GM12878 (cell line): ENCODE data around the gene TFF1. TPM values are rescaled to one million over a fixed set of nuclear protein-coding genes. Genes with fewer than 3 reads are reported as not detected.

ENCODE experiments used
- ATAC-seq: fragments of 200-7000 bp; cut with Tn5 transposase; 3 replicates; pipeline ENCODE4 v1.9.1; 2020; ENCODE audit warnings: mild to moderate bottlenecking, moderate library complexity
- BruUV-seq: library from RNA; stranded (reverse); fragments of 400-500 nt; replicated peaks from 2 replicates; lab custom pipeline; 2021; lab: Mats Ljungman, UMichigan
- CTCF ChIA-PET: fragments of 300-600 bp; sonication (Branson Sonifier 250); formaldehyde crosslinking; extraction: SDS; loops from one replicate; lab custom pipeline; 2021; ENCODE audit warnings: inconsistent platforms; lab: Yijun Ruan, JAX
- POLR2A ChIA-PET: fragments of 350-600 bp; formaldehyde crosslinking; extraction: SDS; loops from one replicate; lab custom pipeline; 2021; ENCODE audit warnings: inconsistent platforms; lab: Charles Lee
- RAD21 ChIA-PET: fragments of 300-600 bp; sonication (Branson Sonifier 250); formaldehyde crosslinking; loops from one replicate; lab custom pipeline; 2023; ENCODE audit warnings: antibody characterized with exemption; ENCODE audit not compliant: unreplicated experiment; lab: Charles Lee
- SMC1A ChIA-PET: fragments of 300-600 bp; sonication (Branson Sonifier 250); formaldehyde crosslinking; loops from one replicate; lab custom pipeline; 2023; ENCODE audit not compliant: unreplicated experiment, uncharacterized antibody; lab: Charles Lee
- DNase-seq: peaks from one replicate; pipeline ENCODE4 v3.0.0-alpha.2; 2011; ENCODE audit warnings: low read depth, low spot score
- FAIRE-seq: peaks from 3 replicates; lab custom pipeline; 2011; peaks lifted over from hg19 to GRCh38; lab: Jason Lieb, UNC
- H2AFZ ChIP-seq: 2 replicates; pipeline ENCODE4 v1.6.0; 2011; ENCODE audit warnings: low read depth, low read length, control low read depth; ENCODE audit not compliant: control insufficient read depth
- H3K27ac ChIP-seq: 2 replicates; pipeline ENCODE4 v1.5.1; 2011; ENCODE audit warnings: control low read depth; ENCODE audit not compliant: control insufficient read depth, insufficient read depth
- H3K27me3 ChIP-seq, 2 experiments: replicated peaks in 1 of 2; 2 replicates each; pipeline versions ENCODE4 v1.6.0 to v1.6.1; 2011; ENCODE audit warnings: low read length in 1 of 2; ENCODE audit not compliant: control insufficient read depth in 2 of 2, insufficient read depth in 2 of 2
- H3K36me3 ChIP-seq, 2 experiments: 2 replicates each; pipeline ENCODE4 v1.5.1; 2011; ENCODE audit warnings: low read length in 1 of 2; ENCODE audit not compliant: control insufficient read depth in 2 of 2, insufficient read depth in 2 of 2
- H3K4me1 ChIP-seq: 2 replicates; pipeline ENCODE4 v1.6.1; 2011; ENCODE audit warnings: mild to moderate bottlenecking, low read length, moderate library complexity, mixed read lengths; ENCODE audit not compliant: control insufficient read depth, insufficient read depth
- H3K4me2 ChIP-seq: 2 replicates; pipeline ENCODE4 v1.6.0; 2011; ENCODE audit warnings: control low read depth; ENCODE audit not compliant: control insufficient read depth, insufficient read depth
- H3K4me3 ChIP-seq: fragments of 200-600 bp; sonication (generic); 2 replicates; pipeline ENCODE4 v1.5.1; 2016
- H3K79me2 ChIP-seq: 2 replicates; pipeline ENCODE4 v1.6.0; 2011; ENCODE audit warnings: low read length; ENCODE audit not compliant: control insufficient read depth, insufficient read depth
- H3K9ac ChIP-seq: 2 replicates; pipeline ENCODE4 v1.8.0; 2011; ENCODE audit warnings: low read length, control low read depth, mixed read lengths; ENCODE audit not compliant: control insufficient read depth, insufficient read depth
- H3K9me3 ChIP-seq: replicated peaks from 3 replicates; pipeline ENCODE4 v1.5.1; 2011; ENCODE audit warnings: mild to moderate bottlenecking, low read length; ENCODE audit not compliant: control insufficient read depth, insufficient read depth
- H4K20me1 ChIP-seq: 2 replicates; pipeline ENCODE4 v1.6.0; 2011; ENCODE audit not compliant: control insufficient read depth, insufficient read depth
- CBX3 ChIP-seq: fragments of 200-600 bp; sonication (generic); IDR thresholded peaks from 2 replicates; pipeline ENCODE4 v1.6.1; 2016; ENCODE audit warnings: low read depth, borderline replicate concordance
- E4F1 ChIP-seq: fragments of 450-650 bp; IDR thresholded peaks from 2 replicates; pipeline ENCODE4 v1.6.1; 2018; ENCODE audit warnings: borderline replicate concordance, mild to moderate bottlenecking; ENCODE audit not compliant: partially characterized antibody
- HDGF ChIP-seq: fragments of 450-650 bp; IDR thresholded peaks from 2 replicates; pipeline ENCODE4 v1.6.1; 2016; ENCODE audit warnings: antibody characterized with exemption
- WRNIP1 ChIP-seq: IDR thresholded peaks from 2 replicates; pipeline ENCODE4 v1.6.1; 2011; ENCODE audit warnings: low read depth, low read length, improper control_type of control experiment, borderline replicate concordance
- WGBS: methylation state at CpG from one replicate; pipeline ENCODE4 v1.1.6; 2016; ENCODE audit warnings: low lambda C conversion rate; ENCODE audit not compliant: insufficient replicate concordance, insufficient coverage; ENCODE audit errors: missing lambda C conversion rate; 5-methylcytosine and 5-hydroxymethylcytosine counted together
- in situ Hi-C: fragments of 300-500 bp; cut with MboI; formaldehyde crosslinking; loops from 9 replicates; pipeline ENCODE4 v1.14.3; 2018; ENCODE audit warnings: mixed read lengths
- intact Hi-C: fragments of 100-400 bp; cut with micrococcal nuclease; formaldehyde crosslinking; loops from one replicate; pipeline ENCODE4 v1.14.2; 2022; ENCODE audit not compliant: unreplicated experiment
- polyA plus RNA-seq, 11 experiments: library from polyadenylated mRNA; depleted of rRNA in 4 of 11; unstranded in 6 of 11; stranded (reverse) in 5 of 11; fragments of >200 nt; fragmentation: Nextera tagmentation in 4 of 11; fragmentation: Illumina TruSeq in 1 of 11; extraction: Ambion mirVana in 4 of 11; extraction: Trizol in 1 of 11; gene quantifications; 1 replicate in 1 of 11; 2 replicates in 10 of 11; pipeline versions ENCODE4 v1.2.1 to v1.2.3, GENCODE V29; 2011 to 2016; ENCODE audit warnings: inconsistent platforms in 2 of 11, missing spikeins in 2 of 11, low read depth in 1 of 11
- total RNA-seq, 4 experiments: library from RNA; depleted of rRNA in 3 of 4; stranded (reverse); fragments of >200 nt in 3 of 4; fragmentation: Illumina TruSeq in 1 of 4; extraction: Trizol in 1 of 4; gene quantifications; 2 replicates each; pipeline versions ENCODE4 v1.2.1 to v1.2.3, GENCODE V29; 2013 to 2021
- TF ChIP-seq, protein P1 (sequence below): fragments of 450-650 bp; formaldehyde crosslinking; IDR thresholded peaks from 2 replicates; pipeline ENCODE4 v1.5.0; 2022; ENCODE audit warnings: mild to moderate bottlenecking, missing genetic modification characterization
- TF ChIP-seq, protein P2 (sequence below): fragments of 450-650 bp; IDR thresholded peaks from 2 replicates; pipeline ENCODE4 v1.6.1; 2016; ENCODE audit warnings: mild to moderate bottlenecking, moderate library complexity, borderline replicate concordance

The TFF1 gene
- total and polyA plus RNA-seq, 10 of the 15 experiments (the other 5 are each of a cell fraction or from before 2014, with no cell fraction given), result 0.13 TPM; not detected in 9

DNA sequence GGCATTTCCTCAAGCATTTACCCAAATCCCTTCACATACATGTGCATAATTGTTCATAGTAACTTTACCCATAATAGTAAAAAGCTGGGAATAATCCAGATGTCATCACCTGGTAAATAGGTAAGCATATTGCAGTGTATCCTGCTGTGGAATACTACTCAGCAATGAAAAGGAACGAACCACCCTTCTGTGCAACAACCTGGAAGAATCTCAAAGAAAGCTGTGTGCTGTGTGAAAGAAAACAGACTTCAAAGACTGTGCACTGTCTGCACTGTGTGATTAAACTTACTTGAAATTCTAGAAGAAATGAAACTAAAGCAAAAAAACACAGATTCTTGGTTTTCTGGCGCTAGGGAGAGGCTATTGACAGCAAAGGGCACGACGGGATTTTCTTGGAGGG lies 29.1 kb downstream of the TFF1 start:
- SMC1A ChIA-PET, result interaction anchor here (0.6 to 6.7 kb wide), 13 partner anchors 16 to 199 kb away, joined by 3 to 41 read pairs (median 5); no protein-coding TSS in a partner anchor
- no TSS peak for BruUV-seq
- intact Hi-C loops, result no loop called here
- Histone ChIP-seq H3K36me3 (no peaks in the 10 kb centered on the region), H3K27ac (no peak overlapping the region), H2AFZ (no peak overlapping the region), H3K4me3 (no peak overlapping the region), H3K27me3 (no peaks in the 10 kb centered on the region), H3K4me1 (peaks cover 13% of the 10 kb centered on the region), H3K79me2 (no peaks in the 10 kb centered on the region), H3K9ac (no peak overlapping the region), H4K20me1 (no peaks in the 10 kb centered on the region), H3K9me3 (no peaks in the 10 kb centered on the region; the same call in 2 of the 3 replicates), H3K4me2 (no peak overlapping the region)
- RAD21 ChIA-PET, result interaction anchor here (0.8 to 2.9 kb wide), 7 partner anchors 27 to 199 kb away, joined by 3 to 11 read pairs (median 6); no protein-coding TSS in a partner anchor
- in situ Hi-C loops, result no loop called here
- TF ChIP-seq, protein P1, sequence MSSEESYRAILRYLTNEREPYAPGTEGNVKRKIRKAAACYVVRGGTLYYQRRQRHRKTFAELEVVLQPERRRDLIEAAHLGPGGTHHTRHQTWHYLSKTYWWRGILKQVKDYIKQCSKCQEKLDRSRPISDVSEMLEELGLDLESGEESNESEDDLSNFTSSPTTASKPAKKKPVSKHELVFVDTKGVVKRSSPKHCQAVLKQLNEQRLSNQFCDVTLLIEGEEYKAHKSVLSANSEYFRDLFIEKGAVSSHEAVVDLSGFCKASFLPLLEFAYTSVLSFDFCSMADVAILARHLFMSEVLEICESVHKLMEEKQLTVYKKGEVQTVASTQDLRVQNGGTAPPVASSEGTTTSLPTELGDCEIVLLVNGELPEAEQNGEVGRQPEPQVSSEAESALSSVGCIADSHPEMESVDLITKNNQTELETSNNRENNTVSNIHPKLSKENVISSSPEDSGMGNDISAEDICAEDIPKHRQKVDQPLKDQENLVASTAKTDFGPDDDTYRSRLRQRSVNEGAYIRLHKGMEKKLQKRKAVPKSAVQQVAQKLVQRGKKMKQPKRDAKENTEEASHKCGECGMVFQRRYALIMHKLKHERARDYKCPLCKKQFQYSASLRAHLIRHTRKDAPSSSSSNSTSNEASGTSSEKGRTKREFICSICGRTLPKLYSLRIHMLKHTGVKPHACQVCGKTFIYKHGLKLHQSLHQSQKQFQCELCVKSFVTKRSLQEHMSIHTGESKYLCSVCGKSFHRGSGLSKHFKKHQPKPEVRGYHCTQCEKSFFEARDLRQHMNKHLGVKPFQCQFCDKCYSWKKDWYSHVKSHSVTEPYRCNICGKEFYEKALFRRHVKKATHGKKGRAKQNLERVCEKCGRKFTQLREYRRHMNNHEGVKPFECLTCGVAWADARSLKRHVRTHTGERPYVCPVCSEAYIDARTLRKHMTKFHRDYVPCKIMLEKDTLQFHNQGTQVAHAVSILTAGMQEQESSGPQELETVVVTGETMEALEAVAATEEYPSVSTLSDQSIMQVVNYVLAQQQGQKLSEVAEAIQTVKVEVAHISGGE (CRISPR knock-in tag), result no peak
- TF ChIP-seq HDGF (no peak), E4F1 (no peak), CBX3 (no peak), WRNIP1 (no peak)
- TF ChIP-seq, protein P2, sequence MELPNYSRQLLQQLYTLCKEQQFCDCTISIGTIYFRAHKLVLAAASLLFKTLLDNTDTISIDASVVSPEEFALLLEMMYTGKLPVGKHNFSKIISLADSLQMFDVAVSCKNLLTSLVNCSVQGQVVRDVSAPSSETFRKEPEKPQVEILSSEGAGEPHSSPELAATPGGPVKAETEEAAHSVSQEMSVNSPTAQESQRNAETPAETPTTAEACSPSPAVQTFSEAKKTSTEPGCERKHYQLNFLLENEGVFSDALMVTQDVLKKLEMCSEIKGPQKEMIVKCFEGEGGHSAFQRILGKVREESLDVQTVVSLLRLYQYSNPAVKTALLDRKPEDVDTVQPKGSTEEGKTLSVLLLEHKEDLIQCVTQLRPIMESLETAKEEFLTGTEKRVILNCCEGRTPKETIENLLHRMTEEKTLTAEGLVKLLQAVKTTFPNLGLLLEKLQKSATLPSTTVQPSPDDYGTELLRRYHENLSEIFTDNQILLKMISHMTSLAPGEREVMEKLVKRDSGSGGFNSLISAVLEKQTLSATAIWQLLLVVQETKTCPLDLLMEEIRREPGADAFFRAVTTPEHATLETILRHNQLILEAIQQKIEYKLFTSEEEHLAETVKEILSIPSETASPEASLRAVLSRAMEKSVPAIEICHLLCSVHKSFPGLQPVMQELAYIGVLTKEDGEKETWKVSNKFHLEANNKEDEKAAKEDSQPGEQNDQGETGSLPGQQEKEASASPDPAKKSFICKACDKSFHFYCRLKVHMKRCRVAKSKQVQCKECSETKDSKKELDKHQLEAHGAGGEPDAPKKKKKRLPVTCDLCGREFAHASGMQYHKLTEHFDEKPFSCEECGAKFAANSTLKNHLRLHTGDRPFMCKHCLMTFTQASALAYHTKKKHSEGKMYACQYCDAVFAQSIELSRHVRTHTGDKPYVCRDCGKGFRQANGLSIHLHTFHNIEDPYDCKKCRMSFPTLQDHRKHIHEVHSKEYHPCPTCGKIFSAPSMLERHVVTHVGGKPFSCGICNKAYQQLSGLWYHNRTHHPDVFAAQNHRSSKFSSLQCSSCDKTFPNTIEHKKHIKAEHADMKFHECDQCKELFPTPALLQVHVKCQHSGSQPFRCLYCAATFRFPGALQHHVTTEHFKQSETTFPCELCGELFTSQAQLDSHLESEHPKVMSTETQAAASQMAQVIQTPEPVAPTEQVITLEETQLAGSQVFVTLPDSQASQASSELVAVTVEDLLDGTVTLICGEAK, result no peak
- 89% methylated on average over 4 of the region's 4 CpGs for WGBS
- POLR2A ChIA-PET, result interaction anchor here (1.7 kb wide), 1 partner anchor 86 kb away, joined by 4 read pairs; no protein-coding TSS in a partner anchor
- no peak for ATAC-seq
- CTCF ChIA-PET, result interaction anchor here (0.7 to 4.3 kb wide), 19 partner anchors 17 to 199 kb away, joined by 3 to 23 read pairs (median 4); partner anchors contain the start of gene TFF3
- no peak for FAIRE-seq
- DNase-seq, result no peak
